ENCODE data around the gene ARSK.

DNA sequence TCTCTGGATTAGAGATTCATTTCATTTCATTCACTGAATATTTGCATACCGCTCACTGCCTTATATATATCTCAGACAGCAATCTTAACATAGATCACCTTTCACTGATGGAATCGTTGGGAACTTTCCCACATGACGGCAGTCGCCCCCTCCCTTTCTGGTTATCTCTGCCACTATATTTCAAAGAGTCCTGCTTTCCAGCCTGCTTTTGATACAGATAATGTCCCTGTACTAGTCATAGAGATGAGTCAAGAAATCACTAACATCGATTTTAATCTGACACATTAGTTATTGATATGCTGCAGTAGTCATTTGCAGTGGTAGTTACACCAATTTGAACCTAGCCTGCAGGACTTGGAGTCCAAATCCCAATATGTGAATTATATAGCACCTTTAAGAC is 8.5 kb downstream of the ARSK start:
- TF ChIP-seq POLR2A (IDR thresholded peaks at IDR 0.05), result no peak
- TF ChIP-seq, protein P1, sequence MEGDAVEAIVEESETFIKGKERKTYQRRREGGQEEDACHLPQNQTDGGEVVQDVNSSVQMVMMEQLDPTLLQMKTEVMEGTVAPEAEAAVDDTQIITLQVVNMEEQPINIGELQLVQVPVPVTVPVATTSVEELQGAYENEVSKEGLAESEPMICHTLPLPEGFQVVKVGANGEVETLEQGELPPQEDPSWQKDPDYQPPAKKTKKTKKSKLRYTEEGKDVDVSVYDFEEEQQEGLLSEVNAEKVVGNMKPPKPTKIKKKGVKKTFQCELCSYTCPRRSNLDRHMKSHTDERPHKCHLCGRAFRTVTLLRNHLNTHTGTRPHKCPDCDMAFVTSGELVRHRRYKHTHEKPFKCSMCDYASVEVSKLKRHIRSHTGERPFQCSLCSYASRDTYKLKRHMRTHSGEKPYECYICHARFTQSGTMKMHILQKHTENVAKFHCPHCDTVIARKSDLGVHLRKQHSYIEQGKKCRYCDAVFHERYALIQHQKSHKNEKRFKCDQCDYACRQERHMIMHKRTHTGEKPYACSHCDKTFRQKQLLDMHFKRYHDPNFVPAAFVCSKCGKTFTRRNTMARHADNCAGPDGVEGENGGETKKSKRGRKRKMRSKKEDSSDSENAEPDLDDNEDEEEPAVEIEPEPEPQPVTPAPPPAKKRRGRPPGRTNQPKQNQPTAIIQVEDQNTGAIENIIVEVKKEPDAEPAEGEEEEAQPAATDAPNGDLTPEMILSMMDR (IDR thresholded peaks at IDR 0.05), result no peak

All from heart left ventricle (tissue), 13 donors.